NCI-H1694 (cell line): ENCODE results near the gene TMEM181.
A peak's percentile ranks its signal among the peaks of the same experiment; 100 is the strongest.
"Not testable (repeated sequence)": the region's sequence is repeated elsewhere in the genome, so short reads cannot be mapped to it uniquely, and the experiment has no call there.

Source experiments
- DNase-seq: peaks from one replicate; lab custom pipeline; 2025; lab: John Stamatoyannopoulos, UW

Gene TMEM181

DNA sequence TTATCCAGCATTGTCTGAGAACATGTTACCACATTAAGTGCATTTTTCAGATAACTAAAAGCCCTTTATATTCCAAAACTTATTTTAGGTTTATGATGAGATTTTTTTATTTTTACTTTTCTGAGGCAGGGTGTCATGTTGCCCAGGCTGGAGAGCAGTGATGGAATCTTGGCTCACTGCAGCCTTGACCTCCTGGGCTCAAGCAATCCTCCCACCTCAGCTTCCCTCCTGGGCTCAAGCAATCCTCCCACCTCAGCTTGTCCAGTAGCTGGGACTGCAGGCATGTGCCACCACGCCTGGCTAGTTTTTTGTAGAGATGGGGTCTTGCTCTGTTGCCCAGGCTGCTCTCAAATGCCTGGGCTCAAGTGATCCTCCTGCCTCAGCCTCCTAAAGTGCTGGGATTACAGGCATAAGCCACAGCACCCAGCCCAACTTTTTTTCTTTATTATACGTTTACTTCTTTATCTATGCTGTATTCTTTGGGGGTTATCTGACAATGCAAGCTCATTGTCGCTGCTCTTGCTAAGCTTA is 78.5 kb downstream of the TMEM181 start:
- no peak for DNase-seq

DNA sequence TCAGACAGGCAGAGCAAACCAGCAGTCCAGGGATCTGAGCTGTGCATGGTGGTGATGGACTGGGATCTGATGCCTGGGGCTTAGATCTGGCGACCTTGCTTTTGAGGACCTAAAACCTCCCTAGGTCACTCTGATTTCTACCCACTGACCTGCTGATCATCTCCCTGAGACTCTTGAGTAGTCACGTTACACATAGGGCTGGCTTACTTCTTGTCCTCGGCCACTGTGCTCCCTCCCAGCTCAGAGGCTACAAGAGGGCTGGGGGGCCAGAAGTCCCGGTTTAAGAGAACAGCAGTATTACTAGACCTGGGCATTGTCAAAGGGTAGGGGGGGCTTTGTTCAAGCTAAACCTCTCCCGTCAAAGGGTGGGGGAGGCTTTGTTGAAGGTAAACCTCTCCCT is 79.2 kb downstream of the TMEM181 start:
- DNase-seq: no peak

DNA sequence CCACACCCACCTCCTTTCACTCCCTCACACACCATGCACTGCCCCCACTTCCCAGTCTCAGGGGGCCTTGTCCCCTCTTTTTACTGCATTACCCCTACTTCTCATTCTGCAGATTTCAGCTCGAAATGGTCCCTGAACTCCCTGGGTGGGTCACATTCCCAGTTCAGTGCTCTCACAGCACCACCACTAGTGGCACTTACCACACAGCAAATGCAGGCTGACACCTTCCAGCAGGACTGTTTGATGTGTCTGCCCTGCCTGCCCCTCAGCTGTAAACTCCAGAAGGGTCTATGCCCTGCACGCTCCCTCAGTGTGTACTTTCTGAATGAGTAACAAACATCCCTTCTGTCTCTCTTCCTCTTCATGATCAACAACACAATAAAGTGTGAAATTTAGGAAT is 80.6 kb downstream of the TMEM181 start:
- no peak for DNase-seq

GRCh38 chr6:158642097-158642601 is 82.3 kb downstream of the TMEM181 start:
- DNase-seq: no peak

GRCh38 chr6:158643836-158644230 is 83.9 kb downstream of the TMEM181 start:
- DNase-seq: no peak

- peak; percentile 77 for DNase-seq
Measured at GRCh38 chr6:158644231-158645063, 84.6 kb downstream of the TMEM181 start, which contains the start of gene DYNLT1. TSS of gene DYNLT1 (minus strand) at chr6:158644743. CDS start at chr6:158644708, 35 bp downstream.

GRCh38 chr6:158645064-158646022 is 85.5 kb downstream of the TMEM181 start:
- DNase-seq: no peak

- no peak for DNase-seq
Measured at GRCh38 chr6:158646023-158646910, 86.4 kb downstream of the TMEM181 start.

DNA sequence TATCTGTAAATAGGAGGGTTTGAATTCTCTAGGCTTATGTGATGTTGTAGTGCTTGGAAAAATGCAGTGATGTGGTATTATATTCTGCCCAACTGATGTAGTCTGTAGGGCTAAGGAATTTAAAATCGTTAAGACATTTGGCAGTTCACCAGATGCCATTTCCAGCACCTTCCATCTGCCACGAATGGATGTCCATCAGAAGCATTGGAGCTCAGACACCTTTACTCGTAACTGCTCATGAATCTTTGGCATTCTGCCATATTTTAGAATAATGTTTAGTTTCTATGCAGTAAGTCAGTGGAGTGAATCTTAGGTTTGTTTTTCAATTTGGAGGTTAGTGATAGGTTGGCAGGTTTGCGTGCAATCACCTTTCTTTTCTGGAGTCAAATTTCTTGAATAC is 87.6 kb downstream of the TMEM181 start:
- DNase-seq: no peak

DNA sequence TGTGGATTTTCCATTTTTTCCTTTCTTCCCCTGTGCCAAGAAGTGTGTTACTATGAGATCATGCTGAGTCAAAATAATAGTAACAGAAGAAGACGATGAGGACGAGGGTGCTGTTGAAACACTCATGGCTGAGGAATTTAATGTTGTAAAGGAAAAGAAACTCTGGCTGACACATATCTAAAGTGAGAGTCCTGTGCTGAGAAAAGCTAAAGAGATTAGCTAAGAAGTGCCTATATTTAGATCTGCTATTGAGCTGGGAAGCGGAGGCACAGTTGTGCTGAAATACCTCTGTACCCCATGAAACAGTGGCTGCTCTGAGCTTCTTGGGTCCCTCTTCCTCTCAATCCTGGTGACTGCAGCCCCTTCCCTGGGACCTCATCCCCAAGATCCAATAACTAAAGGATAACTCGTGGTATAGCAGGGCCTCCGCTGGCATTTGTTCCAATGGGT is 88.8 kb downstream of the TMEM181 start:
- DNase-seq: no peak

DNA sequence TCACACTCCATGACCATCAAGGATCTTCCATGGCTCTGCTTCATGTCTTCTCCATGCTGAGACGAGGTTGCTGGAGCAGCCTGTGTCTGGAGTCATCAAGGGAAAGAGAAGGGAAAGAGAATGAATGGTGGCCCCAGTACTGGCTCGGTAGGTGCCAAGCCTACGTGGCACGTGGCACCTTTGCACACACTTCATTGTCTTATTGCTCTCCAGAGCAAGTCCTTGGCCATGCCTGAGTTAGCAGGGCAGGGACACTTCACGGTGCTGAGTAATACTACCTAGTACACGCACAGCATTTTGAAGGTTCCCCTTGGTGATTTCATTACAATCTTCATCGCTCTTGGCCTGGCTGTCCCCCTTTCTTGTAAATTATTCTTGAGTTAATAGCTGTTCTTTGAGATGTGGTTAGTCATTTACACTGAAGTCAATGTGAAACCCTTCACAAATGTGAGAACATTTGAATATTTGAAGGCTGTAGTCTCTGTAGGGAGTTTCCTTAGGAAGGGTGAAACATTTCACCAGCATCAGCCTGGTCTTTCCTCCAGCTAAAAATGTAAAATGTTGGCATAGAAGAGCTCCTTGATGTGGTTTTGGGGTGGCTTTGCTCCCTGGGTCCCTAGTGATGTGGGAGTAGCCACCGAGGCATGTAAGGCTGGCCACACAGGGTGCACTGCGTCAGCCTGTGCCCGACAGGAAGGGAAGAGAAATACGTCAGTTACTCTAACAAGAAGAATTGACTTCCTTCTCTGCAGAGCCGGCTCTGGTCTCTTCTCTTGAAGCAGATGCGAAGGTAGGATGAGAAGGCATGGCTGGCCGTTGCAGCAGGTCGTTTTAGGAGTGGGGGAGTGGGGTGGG is 89.6 kb downstream of the TMEM181 start, which contains the start of gene SYTL3:
Gene SYTL3, plus strand, starts transcription at position 766 of the 855 bp plus-strand sequence. CDS start 13,215 bp downstream, outside the sequence.
- no peak for DNase-seq

GRCh38 chr6:158651981-158652737 is 92.3 kb downstream of the TMEM181 start:
- DNase-seq: not testable (repeated sequence)

- DNase-seq: no peak
Measured at GRCh38 chr6:158653577-158654354, 93.9 kb downstream of the TMEM181 start.

DNA sequence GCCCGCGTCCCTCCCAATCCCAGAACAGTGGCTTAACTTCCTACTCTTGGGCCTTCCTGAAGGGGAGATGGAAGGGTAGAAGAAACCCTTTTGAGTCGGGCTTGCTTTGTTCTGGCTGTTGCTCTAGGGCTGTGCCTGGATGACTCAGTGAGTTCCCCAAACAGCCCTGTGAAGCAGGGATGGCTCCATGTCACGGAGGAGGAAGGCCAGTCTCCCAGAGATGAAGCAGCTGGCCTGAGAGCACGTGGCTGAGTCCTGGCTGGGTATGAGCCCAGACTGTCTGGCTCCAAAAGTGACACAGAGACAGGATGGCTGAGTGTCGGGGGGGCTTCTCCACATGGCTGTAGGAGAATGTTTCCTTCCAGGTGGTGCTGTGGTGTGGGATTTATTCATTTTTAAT is 94.6 kb downstream of the TMEM181 start:
- DNase-seq: peak; percentile 28

GRCh38 chr6:158654960-158655489 is 95.1 kb downstream of the TMEM181 start:
- no peak for DNase-seq

DNA sequence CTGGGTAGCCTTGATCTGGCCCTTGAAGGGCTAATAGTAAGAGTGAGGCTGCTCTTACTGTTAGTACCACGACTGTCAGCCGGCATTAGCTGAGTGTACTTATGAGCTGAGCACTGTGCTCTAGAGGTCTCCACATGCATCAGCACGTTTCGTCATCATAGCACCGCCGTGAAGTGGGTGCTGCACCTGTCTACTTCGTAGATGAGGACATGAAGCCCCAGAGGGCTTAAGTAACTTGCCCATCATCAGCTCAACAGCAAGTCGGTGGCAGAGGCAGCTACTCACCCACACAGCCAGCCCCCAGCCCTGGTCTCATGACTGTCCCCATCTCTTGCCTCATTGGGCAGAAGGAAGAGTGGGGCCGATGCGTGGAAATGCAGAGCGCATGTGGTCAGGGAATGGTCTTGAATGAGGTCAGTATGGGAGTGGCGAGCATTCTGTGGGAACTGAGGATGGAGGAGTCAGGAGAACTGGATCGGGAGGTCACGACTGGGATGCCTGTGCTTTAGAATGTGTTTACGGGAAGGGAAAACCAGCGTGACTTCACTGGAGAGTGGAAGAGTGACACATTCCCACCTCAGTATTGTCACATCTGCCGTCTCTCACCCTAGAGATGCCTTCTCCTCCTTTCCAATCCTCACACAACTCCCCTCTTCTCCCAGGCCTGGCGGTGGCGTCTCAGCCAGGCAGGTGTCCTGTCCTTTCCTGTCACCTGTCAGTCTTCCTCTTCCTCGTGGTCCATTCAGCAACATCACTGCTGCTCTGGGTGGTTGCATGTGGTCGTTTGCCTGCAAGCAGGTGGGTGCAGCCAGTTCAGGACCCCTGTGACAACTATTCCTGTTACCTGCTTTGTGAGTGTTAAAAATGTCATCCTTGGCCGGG is 95.9 kb downstream of the TMEM181 start:
- no peak for DNase-seq

- DNase-seq: not testable (repeated sequence)
Measured at GRCh38 chr6:158656986-158657385, 97.1 kb downstream of the TMEM181 start.
